Endothelial cell of umbilical vein (primary cell): ENCODE measurements around the gene MACO1. TPM values are rescaled to one million over a fixed set of nuclear protein-coding genes. Genes with fewer than 3 reads are reported as not detected.
A peak's percentile ranks its signal among the peaks of the same experiment; 100 is the strongest.

Experiments used
- BruUV-seq: library from RNA; stranded (reverse); fragments of 400-500 nt; replicated peaks from 2 replicates; lab custom pipeline; 2021; lab: Mats Ljungman, UMichigan
- CTCF ChIA-PET: fragments of 300-600, 350-600 bp; sonication (Branson Sonifier 250); formaldehyde crosslinking; loops from one replicate; lab custom pipeline; 2021; ENCODE audit warnings: antibody characterized with exemption, inconsistent platforms; lab: Charles Lee
- POLR2A ChIA-PET: fragments of 300-600, 350-600 bp; sonication (Branson Sonifier 250); formaldehyde crosslinking; loops from one replicate; lab custom pipeline; 2021; ENCODE audit warnings: antibody characterized with exemption, inconsistent platforms; lab: Charles Lee
- DNase-seq: peaks from one replicate; pipeline ENCODE4 v3.0.0-alpha.2; 2011; ENCODE audit warnings: low read depth, low spot score
- FAIRE-seq: peaks from 2 replicates; lab custom pipeline; 2011; peaks lifted over from hg19 to GRCh38; lab: Jason Lieb, UNC
- H2AFZ ChIP-seq: 2 replicates; pipeline ENCODE4 v1.6.0; 2012; ENCODE audit warnings: low read depth, low read length, control low read depth, inconsistent platforms
- H3K27ac ChIP-seq: 2 replicates; pipeline ENCODE4 v1.5.1; 2011; ENCODE audit warnings: low read depth, mild to moderate bottlenecking, control low read depth, low read length, moderate library complexity; ENCODE audit not compliant: insufficient read depth
- H3K27me3 ChIP-seq, 2 experiments: 2 replicates each; pipeline versions ENCODE4 v1.6.0 to v1.6.1; 2011; ENCODE audit warnings: low read length in 2 of 2, mixed read lengths in 1 of 2; ENCODE audit not compliant: control insufficient read depth in 2 of 2, insufficient read depth in 2 of 2
- H3K36me3 ChIP-seq, 2 experiments: 2 replicates in 1 of 2; 3 replicates in 1 of 2; pipeline ENCODE4 v1.5.1; 2011; ENCODE audit warnings: low read length in 2 of 2, mild to moderate bottlenecking in 1 of 2, moderate library complexity in 1 of 2; ENCODE audit not compliant: control insufficient read depth in 2 of 2, insufficient read depth in 2 of 2; ENCODE audit errors: extremely low read depth in 1 of 2
- H3K4me1 ChIP-seq: 3 replicates; pipeline ENCODE4 v1.5.1; 2011; ENCODE audit warnings: mild to moderate bottlenecking, low read length; ENCODE audit not compliant: control insufficient read depth, insufficient read depth; ENCODE audit errors: extremely low read depth
- H3K4me2 ChIP-seq: 2 replicates; pipeline ENCODE4 v1.6.1; 2011; ENCODE audit warnings: low read length, control low read depth, mixed read lengths; ENCODE audit not compliant: insufficient read depth
- H3K4me3 ChIP-seq, 3 experiments: fragments of 200-600 bp in 1 of 3; sonication (generic), shearing (Covaris generic) in 1 of 3; replicated peaks in 1 of 3; 2 replicates each; pipeline ENCODE4 v1.5.1; 2011 to 2016; ENCODE audit warnings: control low read depth in 3 of 3, low read length in 3 of 3, mild to moderate bottlenecking in 2 of 3, inconsistent platforms in 1 of 3, low read depth in 1 of 3, moderate library complexity in 1 of 3; ENCODE audit not compliant: insufficient read depth in 1 of 3
- H3K79me2 ChIP-seq: 2 replicates; pipeline ENCODE4 v1.6.0; 2012; ENCODE audit warnings: low read length, inconsistent platforms; ENCODE audit not compliant: control insufficient read depth, insufficient read depth
- H3K9ac ChIP-seq: replicated peaks from 2 replicates; pipeline ENCODE3; 2011; ENCODE audit warnings: low read length, control low read depth; ENCODE audit not compliant: insufficient read depth; ENCODE audit errors: extremely low read depth
- H3K9me1 ChIP-seq: replicated peaks from 3 replicates; pipeline ENCODE4 v1.6.0; 2011; ENCODE audit warnings: mild to moderate bottlenecking, low read length; ENCODE audit not compliant: control insufficient read depth, insufficient read depth; ENCODE audit errors: extremely low read depth
- H3K9me3 ChIP-seq: replicated peaks from 2 replicates; pipeline ENCODE4 v1.5.1; 2012; ENCODE audit warnings: low read length, inconsistent platforms; ENCODE audit not compliant: control insufficient read depth, insufficient read depth
- H4K20me1 ChIP-seq: replicated peaks from 2 replicates; pipeline ENCODE3; 2011; ENCODE audit warnings: mild to moderate bottlenecking, low read length; ENCODE audit not compliant: control insufficient read depth, insufficient read depth; ENCODE audit errors: extremely low read depth
- CTCF ChIP-seq, 2 donors: IDR thresholded peaks; 1 replicate in 1 of 2; 2 replicates in 1 of 2; pipeline ENCODE4 v1.5.1; 2011; ENCODE audit warnings: low read length in 2 of 2, mild to moderate bottlenecking in 2 of 2, moderate library complexity in 2 of 2, control low read depth in 1 of 2, inconsistent platforms in 1 of 2, low read depth in 1 of 2; ENCODE audit not compliant: insufficient read depth in 1 of 2; ENCODE audit errors: extremely low read depth in 1 of 2
- GATA2 ChIP-seq: IDR thresholded peaks from 2 replicates; pipeline ENCODE4 v1.7.0; 2011; ENCODE audit warnings: low read depth, mild to moderate bottlenecking, moderate library complexity, mixed read lengths, low read length; ENCODE audit not compliant: insufficient read length, insufficient read depth
- JUN ChIP-seq: IDR thresholded peaks from 2 replicates; pipeline ENCODE4 v1.6.1; 2011; ENCODE audit warnings: borderline replicate concordance, low read depth; ENCODE audit not compliant: insufficient read length, insufficient read depth
- MAX ChIP-seq: IDR thresholded peaks from 2 replicates; pipeline ENCODE4 v1.6.1; 2011; ENCODE audit not compliant: insufficient read depth, insufficient read length
- MYC ChIP-seq: IDR thresholded peaks from one replicate; pipeline ENCODE4 v1.6.1; 2011; ENCODE audit warnings: mild to moderate bottlenecking, low read depth, low read length
- dilution Hi-C: fragments of 300-500 bp; cut with MboI; formaldehyde crosslinking; loops from one replicate; pipeline ENCODE4 v1.15.0; 2019; ENCODE audit warnings: low sequenced_read_pairs; ENCODE audit not compliant: extremely low pct_ligation_motif_present
- intact Hi-C: fragments of 100-400 bp; cut with micrococcal nuclease; formaldehyde crosslinking; loops from one replicate; pipeline ENCODE4 v1.10.0; 2022
- polyA plus RNA-seq, 4 experiments: library from polyadenylated mRNA; depleted of rRNA in 3 of 4; stranded (reverse) in 3 of 4; unstranded in 1 of 4; fragments of >200 nt; gene quantifications; 2 replicates each; pipeline versions ENCODE4 v1.2.1 to v1.2.3, GENCODE V29; 2011 to 2012; ENCODE audit warnings: missing spikeins in 1 of 4
- total RNA-seq: library from RNA; stranded (reverse); gene quantifications from 2 replicates; pipeline ENCODE4 v1.2.3, GENCODE V29; 2021

The MACO1 gene
- total and polyA plus RNA-seq, 2 donors (not counting 3 experiments of a cell fraction or from before 2014, with no cell fraction given) = 7.7 to 24.4 TPM

GRCh38 chr1:25502957-25503356 is 72.3 kb downstream of the MACO1 start:
- BruUV-seq = no TSS peak
- Histone ChIP-seq H3K4me1 (no peaks in the 10 kb centered on the region), H3K4me3 (no peak overlapping the region), H2AFZ (no peak overlapping the region), H3K9me3 (no peaks in the 10 kb centered on the region), H4K20me1 (no peaks in the 10 kb centered on the region), H3K4me2 (no peak overlapping the region), H3K36me3 (peaks cover 5 to 8% of the 10 kb centered on the region in 2 experiments), H3K27ac (no peak overlapping the region), H3K79me2 (no peaks in the 10 kb centered on the region), H3K9ac (no peak overlapping the region), H3K27me3 (no peaks in the 10 kb centered on the region), H3K9me1 (no peaks in the 10 kb centered on the region)
- FAIRE-seq = peak; percentile 47
- TF ChIP-seq MAX = no peak
- no peak for TF ChIP-seq GATA2
- TF ChIP-seq MYC = no peak
- TF ChIP-seq JUN = no peak
- no peak for TF ChIP-seq CTCF (IDR thresholded peaks at IDR 0.05; ENCODE audit: extremely low read depth in 1 of 2, insufficient read depth in 1 of 2, low read depth in 1 of 2, low read length in 2 of 2)
- intact Hi-C loops (no loop called here), dilution Hi-C loops (no loop called here)
- DNase-seq = peak; percentile 16
- ChIA-PET POLR2A (no interaction called here), CTCF (interaction anchor here (1.6 to 2.3 kb wide), 2 partner anchors 17 to 293 kb away, joined by 3 to 14 read pairs; no protein-coding TSS in a partner anchor)
